Neural crest cell (in vitro differentiated cells): ENCODE measurements around the gene FIGN. TPM values are rescaled to one million over a fixed set of nuclear protein-coding genes. Genes with fewer than 3 reads are reported as not detected.

ENCODE experiments used
- DNase-seq: peaks from one replicate; pipeline ENCODE4 v3.0.0; 2021; ENCODE audit warnings: low read depth, mixed read lengths, low spot score
- H3K27ac Mint-ChIP-seq: one replicate; pipeline ENCODE4 v1.8.0; 2021; ENCODE audit warnings: mild to moderate bottlenecking, mixed read lengths; ENCODE audit not compliant: unreplicated experiment
- H3K27me3 Mint-ChIP-seq: 2 replicates; pipeline ENCODE4 v1.8.0; 2021; ENCODE audit warnings: low read depth, mild to moderate bottlenecking, mixed read lengths
- H3K36me3 Mint-ChIP-seq: 2 replicates; pipeline ENCODE4 v1.8.0; 2021; ENCODE audit warnings: low read depth, mild to moderate bottlenecking, mixed read lengths
- H3K4me1 Mint-ChIP-seq: 2 replicates; pipeline ENCODE4 v1.8.0; 2021; ENCODE audit warnings: mixed read lengths
- H3K4me3 Mint-ChIP-seq: one replicate; pipeline ENCODE4 v1.8.0; 2021; ENCODE audit warnings: mild to moderate bottlenecking, mixed read lengths
- H3K9me3 Mint-ChIP-seq: 2 replicates; pipeline ENCODE4 v1.8.0; 2021; ENCODE audit warnings: mixed read lengths
- CTCF ChIP-seq: fragments of 200-600 bp; sonication (generic); conservative IDR thresholded peaks from 2 replicates; pipeline ENCODE4 v1.5.0; 2021; ENCODE audit warnings: antibody characterized with exemption, mild to moderate bottlenecking
- total RNA-seq: library from RNA; stranded (reverse); gene quantifications from 2 replicates; pipeline ENCODE4 v1.2.1, GENCODE V29; 2021

FIGN gene
- total RNA-seq, 1 donor from 2014 or later: 57.3 TPM

DNA sequence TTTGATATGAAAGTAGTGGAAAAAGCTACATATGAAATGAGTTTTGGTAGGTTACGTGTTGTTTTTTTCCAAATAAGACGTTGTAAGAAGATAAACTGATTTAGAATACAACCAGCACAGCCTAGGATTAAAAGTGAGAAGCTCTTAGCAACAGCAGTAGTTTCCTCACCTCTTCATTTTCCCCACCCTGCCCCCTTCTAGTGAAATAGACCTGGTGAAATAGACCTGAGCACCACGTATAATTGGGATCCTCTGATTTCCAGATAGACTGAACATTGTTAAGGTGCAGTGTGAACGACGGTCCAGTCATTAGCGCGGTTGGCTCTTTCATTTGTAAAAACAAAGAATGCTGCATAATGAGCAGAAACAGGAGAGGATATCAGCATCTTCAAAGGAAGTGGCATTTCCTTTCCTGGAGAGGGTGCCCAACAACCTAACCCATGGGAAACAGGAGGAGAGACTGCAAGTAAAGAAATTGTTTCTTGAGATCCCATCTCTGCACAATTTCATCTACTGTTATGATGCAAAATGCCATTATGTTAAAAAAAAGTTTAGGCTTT lies 114.3 kb downstream of the FIGN start:
- no peak for DNase-seq
- H3K9me3 Mint-ChIP-seq: no peaks in the 10 kb centered on the region
- peaks cover 26% of the 10 kb centered on the region for H3K4me1 Mint-ChIP-seq
- H3K27ac Mint-ChIP-seq: no peak overlapping the region
- no peaks in the 10 kb centered on the region for H3K27me3 Mint-ChIP-seq
- peaks cover 3% of the 10 kb centered on the region for H3K36me3 Mint-ChIP-seq
- TF ChIP-seq CTCF: no peak
- H3K4me3 Mint-ChIP-seq: no peak overlapping the region

- no peaks in the 10 kb centered on the region for H3K9me3 Mint-ChIP-seq
- peaks cover 32% of the 10 kb centered on the region for H3K4me1 Mint-ChIP-seq
- H3K4me3 Mint-ChIP-seq: no peak overlapping the region
- H3K27ac Mint-ChIP-seq: no peak overlapping the region
- TF ChIP-seq CTCF: no peak
- H3K27me3 Mint-ChIP-seq: no peaks in the 10 kb centered on the region
- no peak for DNase-seq
- peaks cover 3% of the 10 kb centered on the region for H3K36me3 Mint-ChIP-seq
Measured at GRCh38 chr2:163617517-163617916, 118.3 kb downstream of the FIGN start.

DNA sequence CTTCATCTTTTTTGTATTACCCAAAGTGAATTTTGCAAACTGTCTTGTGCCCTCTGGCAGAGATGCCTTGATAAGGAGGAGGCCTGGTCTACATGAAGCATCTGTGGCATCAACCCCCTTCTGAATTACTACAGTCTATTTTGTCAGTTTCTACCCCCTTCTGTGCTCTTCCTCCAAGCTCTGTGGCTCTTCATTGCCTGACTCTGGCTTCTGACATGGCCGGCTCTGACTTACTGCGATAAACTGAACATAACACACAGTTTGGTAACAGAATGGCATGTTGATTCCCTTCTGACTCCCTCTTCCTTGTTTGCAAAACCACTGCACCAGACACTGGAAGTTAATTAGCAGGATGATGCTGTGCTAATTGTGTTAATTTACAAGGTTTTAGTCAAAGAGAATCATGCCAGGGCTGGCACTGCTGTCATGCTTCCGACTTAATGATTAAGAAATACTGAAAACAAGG lies 122.5 kb downstream of the FIGN start:
- Mint-ChIP-seq H3K4me1 (peaks cover 17% of the 10 kb centered on the region), H3K27ac (no peak overlapping the region), H3K9me3 (no peaks in the 10 kb centered on the region), H3K27me3 (no peaks in the 10 kb centered on the region), H3K36me3 (peaks cover 12% of the 10 kb centered on the region), H3K4me3 (no peak overlapping the region)
- no peak for TF ChIP-seq CTCF
- DNase-seq: no peak

- Mint-ChIP-seq H3K4me3 (no peak overlapping the region), H3K4me1 (peaks cover 24% of the 10 kb centered on the region), H3K9me3 (no peaks in the 10 kb centered on the region), H3K27ac (no peak overlapping the region), H3K27me3 (no peaks in the 10 kb centered on the region), H3K36me3 (peaks cover 12% of the 10 kb centered on the region)
- no peak for DNase-seq
- no peak for TF ChIP-seq CTCF
Measured at GRCh38 chr2:163612332-163612731, 123.5 kb downstream of the FIGN start.

DNA sequence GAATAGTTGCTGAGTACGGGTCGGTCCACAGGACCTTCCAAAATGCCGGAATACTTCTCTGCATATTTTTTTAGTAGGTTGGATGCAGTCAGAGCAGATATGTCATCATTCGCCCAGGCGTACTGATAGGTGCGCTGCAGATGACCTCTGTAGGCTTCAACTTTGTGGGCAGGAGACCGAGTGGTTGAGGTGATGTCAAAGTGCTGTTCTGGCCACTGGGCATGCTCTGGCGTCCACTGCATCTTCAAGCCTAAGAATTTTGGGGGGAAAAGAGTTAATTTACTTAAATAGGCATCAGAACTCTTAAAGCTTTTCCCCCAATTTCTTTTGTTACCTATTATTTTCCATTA lies 124.3 kb downstream of the FIGN start:
- Mint-ChIP-seq H3K4me3 (no peak overlapping the region), H3K27me3 (no peaks in the 10 kb centered on the region), H3K4me1 (peaks cover 27% of the 10 kb centered on the region), H3K36me3 (peaks cover 12% of the 10 kb centered on the region), H3K27ac (no peak overlapping the region), H3K9me3 (no peaks in the 10 kb centered on the region)
- no peak for TF ChIP-seq CTCF
- no peak for DNase-seq
